Measurements from ENCODE around the gene SLC6A6. TPM values are rescaled to one million over a fixed set of nuclear protein-coding genes. Genes with fewer than 3 reads are reported as not detected.

Gene SLC6A6
- total and polyA plus RNA-seq, 10 of the 15 experiments (the other 5 are each of a cell fraction or from before 2014, with no cell fraction given) = 5.6 to 47.0 (median 20.2) TPM

DNA sequence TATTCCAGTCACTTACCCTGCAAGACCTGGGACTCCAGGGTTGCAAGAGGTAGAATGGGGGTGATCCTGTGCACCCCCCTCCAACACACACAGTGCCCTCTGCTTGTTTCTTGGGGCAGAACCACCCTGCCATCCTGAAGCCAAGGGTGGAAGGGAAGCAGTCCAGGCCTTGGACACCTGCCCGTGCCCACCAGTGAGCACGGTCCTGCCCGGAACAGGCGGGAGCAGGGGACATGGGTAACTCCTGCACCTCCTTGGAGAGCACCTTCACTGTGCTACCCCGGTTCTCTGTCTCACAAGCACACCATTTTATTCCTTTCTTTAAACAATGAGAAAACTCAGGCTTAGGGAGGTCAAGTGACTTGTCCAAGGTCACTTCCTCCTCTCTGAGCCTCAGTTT lies 57.0 kb downstream of the SLC6A6 start:
- ChIA-PET CTCF (interaction anchor here (1.1 to 1.9 kb wide), 4 partner anchors 55 to 256 kb away, joined by 3 to 5 read pairs (median 4); partner anchors contain the start of gene SLC6A6), SMC1A (ENCODE audit: uncharacterized antibody, unreplicated experiment) (interaction anchor here (0.9 to 1.6 kb wide), 6 partner anchors 9 to 198 kb away, joined by 3 to 8 read pairs (median 6); no protein-coding TSS in a partner anchor), POLR2A (no interaction called here), RAD21 (ENCODE audit: unreplicated experiment) (interaction anchor here (0.8 to 1.6 kb wide), 5 partner anchors 27 to 256 kb away, joined by 3 to 7 read pairs (median 5); no protein-coding TSS in a partner anchor)
- no peak overlapping the region for H2AFZ ChIP-seq (ENCODE audit: control insufficient read depth, low read depth, low read length)
- FAIRE-seq (no peak), ATAC-seq (no peak), DNase-seq (ENCODE audit: low read depth, low spot score) (no peak)
- H3K36me3 ChIP-seq (ENCODE audit: control insufficient read depth in 2 of 2, insufficient read depth in 2 of 2, low read length in 1 of 2) = peaks cover 4 to 14% of the 10 kb centered on the region in 2 experiments; a peak in 3 of 4 replicates
- no peaks in the 10 kb centered on the region for H4K20me1 ChIP-seq (ENCODE audit: control insufficient read depth, insufficient read depth)
- no peak overlapping the region for H3K4me3 ChIP-seq
- 77% methylated on average over 5 of the region's 5 CpGs for WGBS (ENCODE audit: insufficient coverage, insufficient replicate concordance, low lambda C conversion rate, missing lambda C conversion rate)
- intact Hi-C loops (cut with micrococcal nuclease; ENCODE audit: unreplicated experiment) = no loop called here
- H3K27me3 ChIP-seq (replicated peaks in 1 of 2; ENCODE audit: control insufficient read depth in 2 of 2, insufficient read depth in 2 of 2, low read length in 1 of 2) = no peaks in the 10 kb centered on the region
- no peaks in the 10 kb centered on the region for H3K9me3 ChIP-seq (replicated peaks; ENCODE audit: control insufficient read depth, insufficient read depth, low read length)
- no peaks in the 10 kb centered on the region for H3K79me2 ChIP-seq (ENCODE audit: control insufficient read depth, insufficient read depth, low read length)
- in situ Hi-C loops (cut with MboI) = no loop called here
- H3K9ac ChIP-seq (ENCODE audit: control insufficient read depth, insufficient read depth, low read length) = no peak overlapping the region
- no peaks in the 10 kb centered on the region for H3K4me1 ChIP-seq (ENCODE audit: control insufficient read depth, insufficient read depth, low read length)
- BruUV-seq (replicated peaks) = no TSS peak
- H3K4me2 ChIP-seq (ENCODE audit: control insufficient read depth, insufficient read depth) = no peak overlapping the region
- no peak overlapping the region for H3K27ac ChIP-seq (ENCODE audit: control insufficient read depth, insufficient read depth)
- TF ChIP-seq MEF2B (IDR thresholded peaks at IDR 0.05; ENCODE audit: partially characterized antibody, poor library complexity, severe bottlenecking) = no peak
- TF ChIP-seq MEF2A (IDR thresholded peaks at IDR 0.05; ENCODE audit: insufficient read depth, low read depth, low read length) = no peak
- TF ChIP-seq CHD4 (IDR thresholded peaks at IDR 0.05) = no peak
- no peak for TF ChIP-seq SUZ12 (IDR thresholded peaks at IDR 0.05; ENCODE audit: unreplicated experiment)
- TF ChIP-seq BHLHE40 (IDR thresholded peaks at IDR 0.05; ENCODE audit: borderline replicate concordance in 1 of 2, low read depth in 2 of 2, low read length in 1 of 2) = no peak
- no peak for TF ChIP-seq GATAD2B (conservative IDR thresholded peaks at IDR 0.05; ENCODE audit: low read depth)
- no peak for TF ChIP-seq YY1 (IDR thresholded peaks at IDR 0.05; ENCODE audit: low read depth, low read length)
- no peak for TF ChIP-seq E2F8 (IDR thresholded peaks at IDR 0.05; ENCODE audit: low read depth, partially characterized antibody)
- no peak for TF ChIP-seq BCL11A (IDR thresholded peaks at IDR 0.05; ENCODE audit: low read depth, low read length)
- TF ChIP-seq, protein P1, sequence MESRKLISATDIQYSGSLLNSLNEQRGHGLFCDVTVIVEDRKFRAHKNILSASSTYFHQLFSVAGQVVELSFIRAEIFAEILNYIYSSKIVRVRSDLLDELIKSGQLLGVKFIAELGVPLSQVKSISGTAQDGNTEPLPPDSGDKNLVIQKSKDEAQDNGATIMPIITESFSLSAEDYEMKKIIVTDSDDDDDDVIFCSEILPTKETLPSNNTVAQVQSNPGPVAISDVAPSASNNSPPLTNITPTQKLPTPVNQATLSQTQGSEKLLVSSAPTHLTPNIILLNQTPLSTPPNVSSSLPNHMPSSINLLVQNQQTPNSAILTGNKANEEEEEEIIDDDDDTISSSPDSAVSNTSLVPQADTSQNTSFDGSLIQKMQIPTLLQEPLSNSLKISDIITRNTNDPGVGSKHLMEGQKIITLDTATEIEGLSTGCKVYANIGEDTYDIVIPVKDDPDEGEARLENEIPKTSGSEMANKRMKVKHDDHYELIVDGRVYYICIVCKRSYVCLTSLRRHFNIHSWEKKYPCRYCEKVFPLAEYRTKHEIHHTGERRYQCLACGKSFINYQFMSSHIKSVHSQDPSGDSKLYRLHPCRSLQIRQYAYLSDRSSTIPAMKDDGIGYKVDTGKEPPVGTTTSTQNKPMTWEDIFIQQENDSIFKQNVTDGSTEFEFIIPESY (IDR thresholded peaks at IDR 0.05) = no peak
- TF ChIP-seq TCF7 (IDR thresholded peaks at IDR 0.05; ENCODE audit: borderline replicate concordance) = no peak
- TF ChIP-seq KAT2A (conservative IDR thresholded peaks at IDR 0.05; ENCODE audit: control insufficient read depth, low read depth, low read length) = no peak
- no peak for TF ChIP-seq SKIL (IDR thresholded peaks at IDR 0.05; ENCODE audit: low read depth, poor library complexity, severe bottlenecking)
- TF ChIP-seq SRF (IDR thresholded peaks at IDR 0.05; ENCODE audit: low read depth in 2 of 2, low read length in 2 of 2) = no peak
- TF ChIP-seq ZNF274 (IDR thresholded peaks at IDR 0.05; ENCODE audit: insufficient read depth, insufficient read length) = no peak
- no peak for TF ChIP-seq SUPT20H (IDR thresholded peaks at IDR 0.05; ENCODE audit: borderline replicate concordance, control insufficient read depth, low read depth, low read length)
- TF ChIP-seq, protein P2, sequence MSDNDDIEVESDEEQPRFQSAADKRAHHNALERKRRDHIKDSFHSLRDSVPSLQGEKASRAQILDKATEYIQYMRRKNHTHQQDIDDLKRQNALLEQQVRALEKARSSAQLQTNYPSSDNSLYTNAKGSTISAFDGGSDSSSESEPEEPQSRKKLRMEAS (IDR thresholded peaks at IDR 0.05; ENCODE audit: low read depth, low read length) = no peak

Data from GM12878 (cell line).